Panc1 (cell line): ENCODE measurements around the gene MZT2B. TPM values are rescaled to one million over a fixed set of nuclear protein-coding genes. Genes with fewer than 3 reads are reported as not detected.
A peak's percentile ranks its signal among the peaks of the same experiment; 100 is the strongest.

Source experiments
- ATAC-seq: fragments of 200-7000 bp; cut with Tn5 transposase; 2 replicates; pipeline ENCODE4 v1.9.1; 2020; ENCODE audit warnings: mild to moderate bottlenecking, moderate library complexity
- BruUV-seq: library from RNA; stranded (reverse); fragments of 400-500 nt; replicated peaks from 2 replicates; lab custom pipeline; 2021; lab: Mats Ljungman, UMichigan
- CTCF ChIA-PET: fragments of 300-600 bp; sonication (Branson Sonifier 250); formaldehyde crosslinking; loops from one replicate; lab custom pipeline; 2022; ENCODE audit warnings: antibody characterized with exemption; lab: Charles Lee
- POLR2A ChIA-PET: fragments of 300-600 bp; sonication (Branson Sonifier 250); formaldehyde crosslinking; loops from one replicate; lab custom pipeline; 2022; ENCODE audit warnings: antibody characterized with exemption; lab: Charles Lee
- DNase-seq: peaks from one replicate; pipeline ENCODE4 v3.0.0-alpha.2; 2010; ENCODE audit warnings: low read depth, low spot score
- H3K27ac ChIP-seq: 2 replicates; pipeline ENCODE4 v1.5.1; 2011; ENCODE audit warnings: mild to moderate bottlenecking, low read length, inconsistent platforms
- H3K27me3 ChIP-seq: fragments of 200-500 bp; sonication (Bioruptor generic); 2 replicates; pipeline ENCODE4 v1.6.0; 2014; ENCODE audit warnings: low read length, inconsistent platforms; ENCODE audit not compliant: control insufficient read depth, insufficient read depth
- H3K36me3 ChIP-seq: fragments of 200-500 bp; sonication (Bioruptor generic); 2 replicates; pipeline ENCODE4 v1.5.1; 2014; ENCODE audit warnings: inconsistent platforms, mild to moderate bottlenecking, low read length, moderate library complexity; ENCODE audit not compliant: control insufficient read depth, insufficient read depth
- H3K4me1 ChIP-seq: 2 replicates; pipeline ENCODE4 v1.5.1; 2011; ENCODE audit warnings: inconsistent platforms, mild to moderate bottlenecking, low read length, moderate library complexity; ENCODE audit not compliant: control insufficient read depth, insufficient read depth
- H3K4me3 ChIP-seq, 2 experiments: 2 replicates each; pipeline ENCODE4 v1.5.1; 2011 to 2012; ENCODE audit warnings: low read depth in 2 of 2, low read length in 2 of 2, mild to moderate bottlenecking in 2 of 2, inconsistent platforms in 1 of 2, moderate library complexity in 1 of 2
- H3K9me3 ChIP-seq: fragments of 200-500 bp; sonication (Bioruptor generic); 2 replicates; pipeline ENCODE4 v1.5.1; 2014; ENCODE audit warnings: low read depth, mild to moderate bottlenecking, inconsistent platforms, low read length, moderate library complexity; ENCODE audit not compliant: control insufficient read depth, insufficient read depth
- CTCF ChIP-seq: fragments of 450-650 bp; IDR thresholded peaks from 2 replicates; pipeline ENCODE4 v1.5.1; 2017; ENCODE audit warnings: mild to moderate bottlenecking
- POLR2AphosphoS5 ChIP-seq: IDR thresholded peaks from 2 replicates; pipeline ENCODE4 v1.6.1; 2012; ENCODE audit warnings: mild to moderate bottlenecking, low read depth, low read length, moderate library complexity
- REST ChIP-seq, 2 experiments: IDR thresholded peaks; 2 replicates each; pipeline ENCODE4 v1.6.1; 2011 to 2012; ENCODE audit warnings: low read depth in 2 of 2, control low read depth in 1 of 2, low read length in 1 of 2, mild to moderate bottlenecking in 1 of 2, moderate library complexity in 1 of 2; ENCODE audit not compliant: insufficient read depth in 1 of 2
- SIN3A ChIP-seq: IDR thresholded peaks from 2 replicates; pipeline ENCODE4 v1.6.1; 2012; ENCODE audit warnings: low read depth, mild to moderate bottlenecking, low read length, moderate library complexity, borderline replicate concordance; ENCODE audit not compliant: insufficient read depth
- TCF7L2 ChIP-seq: IDR thresholded peaks from 2 replicates; pipeline ENCODE4 v1.6.1; 2011; ENCODE audit warnings: mild to moderate bottlenecking, low read depth, low read length, inconsistent platforms
- in situ Hi-C: cut with HindIII; loops from 2 replicates; pipeline ENCODE4 v1.10.0; 2016; ENCODE audit warnings: low sequenced_read_pairs, low pct_unique_long_range_greater_than_20kb
- intact Hi-C: fragments of 100-400 bp; cut with micrococcal nuclease; formaldehyde crosslinking; loops from one replicate; pipeline ENCODE4 v1.10.0; 2022; ENCODE audit not compliant: unreplicated experiment
- total RNA-seq: library from RNA; stranded (reverse); gene quantifications from one replicate; pipeline ENCODE4 v1.2.1, GENCODE V29; 2021; ENCODE audit not compliant: unreplicated experiment

Gene MZT2B
- total RNA-seq, 1 experiment from 2014 or later = 305 TPM

- no peak for ATAC-seq
- BruUV-seq = no TSS peak
- H3K4me3 ChIP-seq = no peak overlapping the region
- intact Hi-C loops = no loop called here
- DNase-seq = no peak
- H3K4me1 ChIP-seq = no peaks in the 10 kb centered on the region
- in situ Hi-C loops = no loop called here
- no peak for TF ChIP-seq POLR2AphosphoS5
- TF ChIP-seq CTCF = no peak
- TF ChIP-seq SIN3A = no peak
- no peaks in the 10 kb centered on the region for H3K36me3 ChIP-seq
- H3K27ac ChIP-seq = no peak overlapping the region
- ChIA-PET POLR2A (no interaction called here), CTCF (no interaction called here)
- no peaks in the 10 kb centered on the region for H3K9me3 ChIP-seq
- H3K27me3 ChIP-seq = no peaks in the 10 kb centered on the region
These were observed 3.8 kb downstream of the MZT2B start for GRCh38 chr2:130185896-130186295.

- H3K4me1 ChIP-seq = no peaks in the 10 kb centered on the region
- intact Hi-C loops (no loop called here), in situ Hi-C loops (no loop called here)
- TF ChIP-seq REST (IDR thresholded peaks at IDR 0.05; ENCODE audit: insufficient read depth in 1 of 2, low read depth in 2 of 2, low read length in 1 of 2) (no peak), TCF7L2 (no peak), SIN3A (no peak), CTCF (no peak), POLR2AphosphoS5 (no peak)
- ChIA-PET CTCF (no interaction called here), POLR2A (no interaction called here)
- no peak overlapping the region for H3K4me3 ChIP-seq
- TSS peak; percentile 17 for BruUV-seq
- no peaks in the 10 kb centered on the region for H3K9me3 ChIP-seq
- H3K27ac ChIP-seq = no peak overlapping the region
- H3K27me3 ChIP-seq = no peaks in the 10 kb centered on the region
- H3K36me3 ChIP-seq = no peaks in the 10 kb centered on the region
- ATAC-seq (no peak), DNase-seq (no peak)
These were observed 4.3 kb downstream of the MZT2B start for GRCh38 chr2:130186391-130186790.
